GM12878 (cell line): ENCODE data around the gene CHST2. TPM values are rescaled to one million over a fixed set of nuclear protein-coding genes. Genes with fewer than 3 reads are reported as not detected.

ENCODE experiments used
- ATAC-seq: fragments of 200-7000 bp; cut with Tn5 transposase; 3 replicates; pipeline ENCODE4 v1.9.1; 2020; ENCODE audit warnings: mild to moderate bottlenecking, moderate library complexity
- BruUV-seq: library from RNA; stranded (reverse); fragments of 400-500 nt; replicated peaks from 2 replicates; lab custom pipeline; 2021; lab: Mats Ljungman, UMichigan
- CTCF ChIA-PET: fragments of 300-600 bp; sonication (Branson Sonifier 250); formaldehyde crosslinking; extraction: SDS; loops from one replicate; lab custom pipeline; 2021; ENCODE audit warnings: inconsistent platforms; lab: Yijun Ruan, JAX
- POLR2A ChIA-PET: fragments of 350-600 bp; formaldehyde crosslinking; extraction: SDS; loops from one replicate; lab custom pipeline; 2021; ENCODE audit warnings: inconsistent platforms; lab: Charles Lee
- RAD21 ChIA-PET: fragments of 300-600 bp; sonication (Branson Sonifier 250); formaldehyde crosslinking; loops from one replicate; lab custom pipeline; 2023; ENCODE audit warnings: antibody characterized with exemption; ENCODE audit not compliant: unreplicated experiment; lab: Charles Lee
- SMC1A ChIA-PET: fragments of 300-600 bp; sonication (Branson Sonifier 250); formaldehyde crosslinking; loops from one replicate; lab custom pipeline; 2023; ENCODE audit not compliant: unreplicated experiment, uncharacterized antibody; lab: Charles Lee
- DNase-seq: peaks from one replicate; pipeline ENCODE4 v3.0.0-alpha.2; 2011; ENCODE audit warnings: low read depth, low spot score
- FAIRE-seq: peaks from 3 replicates; lab custom pipeline; 2011; peaks lifted over from hg19 to GRCh38; lab: Jason Lieb, UNC
- H2AFZ ChIP-seq: 2 replicates; pipeline ENCODE4 v1.6.0; 2011; ENCODE audit warnings: low read depth, low read length, control low read depth; ENCODE audit not compliant: control insufficient read depth
- H3K27ac ChIP-seq: 2 replicates; pipeline ENCODE4 v1.5.1; 2011; ENCODE audit warnings: control low read depth; ENCODE audit not compliant: control insufficient read depth, insufficient read depth
- H3K27me3 ChIP-seq, 2 experiments: replicated peaks in 1 of 2; 2 replicates each; pipeline versions ENCODE4 v1.6.0 to v1.6.1; 2011; ENCODE audit warnings: low read length in 1 of 2; ENCODE audit not compliant: control insufficient read depth in 2 of 2, insufficient read depth in 2 of 2
- H3K36me3 ChIP-seq, 2 experiments: 2 replicates each; pipeline ENCODE4 v1.5.1; 2011; ENCODE audit warnings: low read length in 1 of 2; ENCODE audit not compliant: control insufficient read depth in 2 of 2, insufficient read depth in 2 of 2
- H3K4me1 ChIP-seq: 2 replicates; pipeline ENCODE4 v1.6.1; 2011; ENCODE audit warnings: mild to moderate bottlenecking, low read length, moderate library complexity, mixed read lengths; ENCODE audit not compliant: control insufficient read depth, insufficient read depth
- H3K4me2 ChIP-seq: 2 replicates; pipeline ENCODE4 v1.6.0; 2011; ENCODE audit warnings: control low read depth; ENCODE audit not compliant: control insufficient read depth, insufficient read depth
- H3K4me3 ChIP-seq: fragments of 200-600 bp; sonication (generic); 2 replicates; pipeline ENCODE4 v1.5.1; 2016
- H3K79me2 ChIP-seq: 2 replicates; pipeline ENCODE4 v1.6.0; 2011; ENCODE audit warnings: low read length; ENCODE audit not compliant: control insufficient read depth, insufficient read depth
- H3K9ac ChIP-seq: 2 replicates; pipeline ENCODE4 v1.8.0; 2011; ENCODE audit warnings: low read length, control low read depth, mixed read lengths; ENCODE audit not compliant: control insufficient read depth, insufficient read depth
- H3K9me3 ChIP-seq: replicated peaks from 3 replicates; pipeline ENCODE4 v1.5.1; 2011; ENCODE audit warnings: mild to moderate bottlenecking, low read length; ENCODE audit not compliant: control insufficient read depth, insufficient read depth
- H4K20me1 ChIP-seq: 2 replicates; pipeline ENCODE4 v1.6.0; 2011; ENCODE audit not compliant: control insufficient read depth, insufficient read depth
- ASH2L ChIP-seq: fragments of 300-600, 200-600 bp; sonication (generic); IDR thresholded peaks from 2 replicates; pipeline ENCODE4 v1.6.1; 2017; ENCODE audit warnings: low read depth, mild to moderate bottlenecking, borderline replicate concordance
- ETV6 ChIP-seq, 2 experiments: fragments of 450-650 bp in 1 of 2; IDR thresholded peaks in 1 of 2; conservative IDR thresholded peaks in 1 of 2; 2 replicates each; pipeline ENCODE4 v1.6.1; 2014; ENCODE audit warnings: antibody characterized with exemption in 1 of 2, borderline replicate concordance in 1 of 2, low read depth in 1 of 2, mild to moderate bottlenecking in 1 of 2, moderate library complexity in 1 of 2
- HSF1 ChIP-seq: fragments of 150-350 bp; IDR thresholded peaks from 2 replicates; pipeline ENCODE4 v1.6.1; 2014; ENCODE audit warnings: mild to moderate bottlenecking, low read depth, low read length
- RELB ChIP-seq: fragments of 450-650 bp; IDR thresholded peaks from 2 replicates; pipeline ENCODE4 v1.6.1; 2017; ENCODE audit warnings: low read depth, mild to moderate bottlenecking, moderate library complexity
- SPI1 ChIP-seq: IDR thresholded peaks from 2 replicates; pipeline ENCODE4 v1.6.1; 2011; ENCODE audit warnings: low read depth, mild to moderate bottlenecking, low read length, moderate library complexity, borderline replicate concordance; ENCODE audit not compliant: insufficient read depth
- TCF12 ChIP-seq: IDR thresholded peaks from 2 replicates; pipeline ENCODE4 v1.6.1; 2011; ENCODE audit warnings: low read depth, mild to moderate bottlenecking, low read length
- WGBS: methylation state at CpG from one replicate; pipeline ENCODE4 v1.1.6; 2016; ENCODE audit warnings: low lambda C conversion rate; ENCODE audit not compliant: insufficient replicate concordance, insufficient coverage; ENCODE audit errors: missing lambda C conversion rate; 5-methylcytosine and 5-hydroxymethylcytosine counted together
- in situ Hi-C: fragments of 300-500 bp; cut with MboI; formaldehyde crosslinking; loops from 9 replicates; pipeline ENCODE4 v1.14.3; 2018; ENCODE audit warnings: mixed read lengths
- intact Hi-C: fragments of 100-400 bp; cut with micrococcal nuclease; formaldehyde crosslinking; loops from one replicate; pipeline ENCODE4 v1.14.2; 2022; ENCODE audit not compliant: unreplicated experiment
- polyA plus RNA-seq, 11 experiments: library from polyadenylated mRNA; depleted of rRNA in 4 of 11; unstranded in 6 of 11; stranded (reverse) in 5 of 11; fragments of >200 nt; fragmentation: Nextera tagmentation in 4 of 11; fragmentation: Illumina TruSeq in 1 of 11; extraction: Ambion mirVana in 4 of 11; extraction: Trizol in 1 of 11; gene quantifications; 1 replicate in 1 of 11; 2 replicates in 10 of 11; pipeline versions ENCODE4 v1.2.1 to v1.2.3, GENCODE V29; 2011 to 2016; ENCODE audit warnings: inconsistent platforms in 2 of 11, missing spikeins in 2 of 11, low read depth in 1 of 11
- total RNA-seq, 4 experiments: library from RNA; depleted of rRNA in 3 of 4; stranded (reverse); fragments of >200 nt in 3 of 4; fragmentation: Illumina TruSeq in 1 of 4; extraction: Trizol in 1 of 4; gene quantifications; 2 replicates each; pipeline versions ENCODE4 v1.2.1 to v1.2.3, GENCODE V29; 2013 to 2021
- TF ChIP-seq, protein P1 (sequence below): IDR thresholded peaks from 2 replicates; pipeline ENCODE4 v1.6.1; 2011; ENCODE audit warnings: borderline replicate concordance, low read depth, mild to moderate bottlenecking, moderate library complexity, mixed read lengths, low read length; ENCODE audit not compliant: insufficient read depth; ENCODE audit errors: extremely low read length
- TF ChIP-seq, protein P2 (sequence below): fragments of 150-350 bp; IDR thresholded peaks from 2 replicates; pipeline ENCODE4 v1.6.1; 2016; ENCODE audit warnings: low read depth, low read length

CHST2 gene
- total and polyA plus RNA-seq, 10 of the 15 experiments (the other 5 are each of a cell fraction or from before 2014, with no cell fraction given), result 1.6 to 37.2 (median 8.8) TPM

GRCh38 chr3:143140550-143140949, 21.0 kb downstream of the CHST2 start:
- Histone ChIP-seq H3K9ac (no peak overlapping the region), H2AFZ (no peak overlapping the region), H3K9me3 (no peaks in the 10 kb centered on the region), H3K4me2 (no peak overlapping the region), H3K4me3 (no peak overlapping the region), H3K79me2 (no peaks in the 10 kb centered on the region)
- WGBS, result 77% methylated on average over 6 of the region's 6 CpGs
- no peak for DNase-seq
- ChIA-PET RAD21 (no interaction called here), CTCF (no interaction called here)
- no TSS peak for BruUV-seq
- intact Hi-C loops (no loop called here), in situ Hi-C loops (no loop called here)
- TF ChIP-seq RELB, result no peak
- TF ChIP-seq, all 136 proteins: peak for 0
- ChIA-PET SMC1A (no interaction called here), POLR2A (no interaction called here)
- H3K27me3 ChIP-seq, result no peaks in the 10 kb centered on the region
- no peaks in the 10 kb centered on the region for H4K20me1 ChIP-seq
- H3K27ac ChIP-seq, result no peak overlapping the region
- ATAC-seq, result no peak
- no peaks in the 10 kb centered on the region for H3K4me1 ChIP-seq
- H3K36me3 ChIP-seq, result no peaks in the 10 kb centered on the region
- no peak for FAIRE-seq

DNA sequence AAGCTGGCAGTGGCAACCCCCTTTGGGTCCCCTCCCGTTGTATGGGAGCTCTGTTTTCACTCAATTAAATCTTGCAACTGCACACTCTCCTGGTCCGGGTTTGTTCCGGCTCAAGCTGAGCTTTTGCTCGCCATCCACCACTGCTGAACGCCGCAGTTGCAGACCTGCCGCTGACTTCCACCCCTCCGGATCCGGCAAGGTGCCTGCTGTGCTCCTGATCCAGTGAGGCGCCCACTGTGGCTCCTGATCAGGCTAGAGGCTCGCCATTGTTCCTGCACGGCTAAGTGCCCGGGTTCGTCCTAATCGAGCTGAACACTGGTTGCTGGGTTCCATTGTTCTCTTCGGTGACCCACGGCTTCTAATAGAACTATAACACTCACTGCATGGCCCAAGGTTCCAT, 22.8 kb downstream of the CHST2 start:
- H3K4me2 ChIP-seq, result no peak overlapping the region
- ChIA-PET RAD21 (no interaction called here), POLR2A (no interaction called here), CTCF (interaction anchor here (0.6 kb wide), 1 partner anchor 21 kb away, joined by 3 read pairs; no protein-coding TSS in a partner anchor), SMC1A (interaction anchor here (1.8 kb wide), 1 partner anchor 206 kb away, joined by 5 read pairs; no protein-coding TSS in a partner anchor)
- H3K9ac ChIP-seq, result no peak overlapping the region
- intact Hi-C loops (no loop called here), in situ Hi-C loops (no loop called here)
- DNase-seq (no peak), ATAC-seq (no peak), FAIRE-seq (no peak)
- no peak overlapping the region for H2AFZ ChIP-seq
- WGBS, result 77% methylated on average over 17 of the region's 17 CpGs
- no peaks in the 10 kb centered on the region for H3K36me3 ChIP-seq
- no peak overlapping the region for H3K27ac ChIP-seq
- no peaks in the 10 kb centered on the region for H3K27me3 ChIP-seq
- H3K4me3 ChIP-seq, result no peak overlapping the region
- no peaks in the 10 kb centered on the region for H3K4me1 ChIP-seq
- no peaks in the 10 kb centered on the region for H3K79me2 ChIP-seq
- no TSS peak for BruUV-seq
- no peaks in the 10 kb centered on the region for H4K20me1 ChIP-seq
- no peaks in the 10 kb centered on the region for H3K9me3 ChIP-seq
- TF ChIP-seq TCF12 (no peak), ETV6 (conservative IDR thresholded peaks at IDR 0.05 in 1 of 2, IDR thresholded peaks at IDR 0.05 in 1 of 2; ENCODE audit: borderline replicate concordance in 1 of 2, low read depth in 1 of 2) (no peak), ASH2L (no peak), HSF1 (no peak), SPI1 (no peak)
- TF ChIP-seq, protein P1, sequence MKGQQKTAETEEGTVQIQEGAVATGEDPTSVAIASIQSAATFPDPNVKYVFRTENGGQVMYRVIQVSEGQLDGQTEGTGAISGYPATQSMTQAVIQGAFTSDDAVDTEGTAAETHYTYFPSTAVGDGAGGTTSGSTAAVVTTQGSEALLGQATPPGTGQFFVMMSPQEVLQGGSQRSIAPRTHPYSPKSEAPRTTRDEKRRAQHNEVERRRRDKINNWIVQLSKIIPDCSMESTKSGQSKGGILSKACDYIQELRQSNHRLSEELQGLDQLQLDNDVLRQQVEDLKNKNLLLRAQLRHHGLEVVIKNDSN, result no peak
- TF ChIP-seq, protein P2, sequence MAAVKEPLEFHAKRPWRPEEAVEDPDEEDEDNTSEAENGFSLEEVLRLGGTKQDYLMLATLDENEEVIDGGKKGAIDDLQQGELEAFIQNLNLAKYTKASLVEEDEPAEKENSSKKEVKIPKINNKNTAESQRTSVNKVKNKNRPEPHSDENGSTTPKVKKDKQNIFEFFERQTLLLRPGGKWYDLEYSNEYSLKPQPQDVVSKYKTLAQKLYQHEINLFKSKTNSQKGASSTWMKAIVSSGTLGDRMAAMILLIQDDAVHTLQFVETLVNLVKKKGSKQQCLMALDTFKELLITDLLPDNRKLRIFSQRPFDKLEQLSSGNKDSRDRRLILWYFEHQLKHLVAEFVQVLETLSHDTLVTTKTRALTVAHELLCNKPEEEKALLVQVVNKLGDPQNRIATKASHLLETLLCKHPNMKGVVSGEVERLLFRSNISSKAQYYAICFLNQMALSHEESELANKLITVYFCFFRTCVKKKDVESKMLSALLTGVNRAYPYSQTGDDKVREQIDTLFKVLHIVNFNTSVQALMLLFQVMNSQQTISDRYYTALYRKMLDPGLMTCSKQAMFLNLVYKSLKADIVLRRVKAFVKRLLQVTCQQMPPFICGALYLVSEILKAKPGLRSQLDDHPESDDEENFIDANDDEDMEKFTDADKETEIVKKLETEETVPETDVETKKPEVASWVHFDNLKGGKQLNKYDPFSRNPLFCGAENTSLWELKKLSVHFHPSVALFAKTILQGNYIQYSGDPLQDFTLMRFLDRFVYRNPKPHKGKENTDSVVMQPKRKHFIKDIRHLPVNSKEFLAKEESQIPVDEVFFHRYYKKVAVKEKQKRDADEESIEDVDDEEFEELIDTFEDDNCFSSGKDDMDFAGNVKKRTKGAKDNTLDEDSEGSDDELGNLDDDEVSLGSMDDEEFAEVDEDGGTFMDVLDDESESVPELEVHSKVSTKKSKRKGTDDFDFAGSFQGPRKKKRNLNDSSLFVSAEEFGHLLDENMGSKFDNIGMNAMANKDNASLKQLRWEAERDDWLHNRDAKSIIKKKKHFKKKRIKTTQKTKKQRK, result no peak
